Mesothelial cell of epicardium (in vitro differentiated cells): ENCODE results near the gene SLC10A6. TPM values are rescaled to one million over a fixed set of nuclear protein-coding genes. Genes with fewer than 3 reads are reported as not detected.
"Not testable (repeated sequence)": the region's sequence is repeated elsewhere in the genome, so short reads cannot be mapped to it uniquely, and the experiment has no call there.

Source experiments
- DNase-seq, 2 experiments: peaks; one replicate each; pipeline ENCODE4 v3.0.0; 2021; ENCODE audit warnings: low spot score in 2 of 2; ENCODE audit not compliant: unreplicated experiment in 2 of 2
- H3K27ac Mint-ChIP-seq: 2 replicates; pipeline ENCODE4 v1.8.0; 2021; ENCODE audit warnings: mixed read lengths
- H3K27me3 Mint-ChIP-seq: 2 replicates; pipeline ENCODE4 v1.8.0; 2021; ENCODE audit warnings: low read depth, mixed read lengths
- H3K36me3 Mint-ChIP-seq: 2 replicates; pipeline ENCODE4 v1.8.0; 2021; ENCODE audit warnings: mixed read lengths
- H3K4me1 Mint-ChIP-seq: 2 replicates; pipeline ENCODE4 v1.8.0; 2021; ENCODE audit warnings: mixed read lengths
- H3K4me3 Mint-ChIP-seq: 2 replicates; pipeline ENCODE4 v1.8.0; 2021; ENCODE audit warnings: mild to moderate bottlenecking, moderate library complexity, mixed read lengths
- H3K9me3 Mint-ChIP-seq: 2 replicates; pipeline ENCODE4 v1.8.0; 2021; ENCODE audit warnings: mixed read lengths
- total RNA-seq: library from RNA; stranded (reverse); gene quantifications from 3 replicates; pipeline ENCODE4 v1.2.1, GENCODE V29; 2021
- TF ChIP-seq, protein P1 (sequence below): fragments of 200-600 bp; sonication (generic); IDR thresholded peaks from one replicate; pipeline ENCODE4 v1.5.0; 2021; ENCODE audit warnings: antibody characterized with exemption; ENCODE audit not compliant: unreplicated experiment

The SLC10A6 gene
- total RNA-seq, 1 donor from 2014 or later, result not detected

DNA sequence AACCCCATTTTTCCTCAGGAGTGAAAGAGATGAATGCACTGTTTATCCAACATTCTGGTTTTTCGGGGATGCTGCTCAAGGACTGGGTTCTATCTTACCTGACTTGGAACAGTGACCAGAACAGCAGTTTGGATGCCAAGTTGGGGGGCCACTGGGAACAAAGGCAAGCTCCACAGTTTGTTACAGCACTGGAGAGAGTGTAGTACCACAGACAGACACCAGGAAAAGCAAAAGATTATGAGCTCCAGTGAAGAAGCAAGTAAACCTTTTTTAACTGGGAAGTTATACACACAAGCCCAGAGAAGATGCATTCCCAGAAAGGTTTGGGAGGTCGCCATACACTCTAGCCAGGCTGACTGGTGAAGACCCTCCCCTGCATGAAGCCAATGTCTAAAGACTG lies 29.5 kb upstream of the SLC10A6 start:
- Mint-ChIP-seq H3K27ac (no peak overlapping the region), H3K36me3 (peaks cover 12% of the 10 kb centered on the region), H3K4me3 (no peak overlapping the region), H3K27me3 (no peaks in the 10 kb centered on the region), H3K4me1 (no peaks in the 10 kb centered on the region), H3K9me3 (peaks cover 22% of the 10 kb centered on the region)
- DNase-seq, result no peak
- TF ChIP-seq, protein P1, sequence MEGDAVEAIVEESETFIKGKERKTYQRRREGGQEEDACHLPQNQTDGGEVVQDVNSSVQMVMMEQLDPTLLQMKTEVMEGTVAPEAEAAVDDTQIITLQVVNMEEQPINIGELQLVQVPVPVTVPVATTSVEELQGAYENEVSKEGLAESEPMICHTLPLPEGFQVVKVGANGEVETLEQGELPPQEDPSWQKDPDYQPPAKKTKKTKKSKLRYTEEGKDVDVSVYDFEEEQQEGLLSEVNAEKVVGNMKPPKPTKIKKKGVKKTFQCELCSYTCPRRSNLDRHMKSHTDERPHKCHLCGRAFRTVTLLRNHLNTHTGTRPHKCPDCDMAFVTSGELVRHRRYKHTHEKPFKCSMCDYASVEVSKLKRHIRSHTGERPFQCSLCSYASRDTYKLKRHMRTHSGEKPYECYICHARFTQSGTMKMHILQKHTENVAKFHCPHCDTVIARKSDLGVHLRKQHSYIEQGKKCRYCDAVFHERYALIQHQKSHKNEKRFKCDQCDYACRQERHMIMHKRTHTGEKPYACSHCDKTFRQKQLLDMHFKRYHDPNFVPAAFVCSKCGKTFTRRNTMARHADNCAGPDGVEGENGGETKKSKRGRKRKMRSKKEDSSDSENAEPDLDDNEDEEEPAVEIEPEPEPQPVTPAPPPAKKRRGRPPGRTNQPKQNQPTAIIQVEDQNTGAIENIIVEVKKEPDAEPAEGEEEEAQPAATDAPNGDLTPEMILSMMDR, result peak; percentile 26

- Mint-ChIP-seq H3K27me3 (no peaks in the 10 kb centered on the region), H3K4me1 (no peaks in the 10 kb centered on the region), H3K27ac (no peak overlapping the region), H3K36me3 (peaks cover 12% of the 10 kb centered on the region), H3K9me3 (peaks cover 22% of the 10 kb centered on the region), H3K4me3 (no peak overlapping the region)
- TF ChIP-seq, protein P1, result no peak
- no peak for DNase-seq
These were observed 27.9 kb upstream of the SLC10A6 start for GRCh38 chr4:86876894-86877685.

DNA sequence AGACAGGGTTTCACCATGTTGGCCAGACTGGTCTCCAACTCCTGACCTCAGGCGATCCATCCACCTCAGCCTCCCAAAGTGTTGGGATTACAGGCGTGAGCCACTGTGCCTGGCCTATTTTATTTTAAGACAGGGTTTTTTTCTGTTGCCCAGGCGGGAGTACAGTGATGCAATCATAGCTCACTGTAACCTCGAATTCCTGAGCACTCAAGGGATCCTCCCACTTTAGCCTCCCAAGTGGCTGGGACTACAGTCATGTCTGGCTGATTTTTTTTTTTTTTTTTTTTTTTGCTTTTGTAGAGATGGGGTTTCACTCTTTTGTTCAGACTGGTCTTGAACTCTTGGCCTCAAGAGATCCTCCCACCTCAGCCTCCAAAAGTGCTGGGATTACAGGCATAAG lies 26.3 kb upstream of the SLC10A6 start:
- H3K36me3 Mint-ChIP-seq, result peaks cover 11% of the 10 kb centered on the region
- not testable (repeated sequence) for H3K4me1 Mint-ChIP-seq, DNase-seq, H3K4me3 Mint-ChIP-seq, H3K27me3 Mint-ChIP-seq, H3K27ac Mint-ChIP-seq
- H3K9me3 Mint-ChIP-seq, result peaks cover 22% of the 10 kb centered on the region

DNA sequence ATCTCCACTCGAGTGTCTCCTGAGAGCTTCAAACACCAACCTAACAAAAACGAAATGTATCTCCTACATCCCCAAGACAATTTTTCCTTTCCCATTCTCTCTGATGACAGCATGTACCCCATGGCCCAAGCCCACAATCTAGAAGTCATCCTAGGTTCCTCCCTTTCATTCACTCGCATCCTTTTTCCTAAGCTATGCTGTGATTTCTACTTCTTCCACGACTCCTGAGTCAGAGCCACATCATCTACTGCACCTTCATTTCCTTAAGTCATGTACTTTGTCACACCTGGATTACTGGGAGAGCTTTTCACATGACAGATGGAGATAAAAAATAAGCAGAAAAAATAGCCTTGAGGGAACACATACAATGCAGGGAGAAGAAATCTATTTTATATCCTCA lies 23.0 kb upstream of the SLC10A6 start:
- TF ChIP-seq, protein P1, result no peak
- H3K27me3 Mint-ChIP-seq, result peaks cover 3% of the 10 kb centered on the region
- H3K4me3 Mint-ChIP-seq, result no peak overlapping the region
- no peaks in the 10 kb centered on the region for H3K36me3 Mint-ChIP-seq
- H3K27ac Mint-ChIP-seq, result no peak overlapping the region
- H3K4me1 Mint-ChIP-seq, result no peaks in the 10 kb centered on the region
- H3K9me3 Mint-ChIP-seq, result no peaks in the 10 kb centered on the region
- DNase-seq, result no peak

DNA sequence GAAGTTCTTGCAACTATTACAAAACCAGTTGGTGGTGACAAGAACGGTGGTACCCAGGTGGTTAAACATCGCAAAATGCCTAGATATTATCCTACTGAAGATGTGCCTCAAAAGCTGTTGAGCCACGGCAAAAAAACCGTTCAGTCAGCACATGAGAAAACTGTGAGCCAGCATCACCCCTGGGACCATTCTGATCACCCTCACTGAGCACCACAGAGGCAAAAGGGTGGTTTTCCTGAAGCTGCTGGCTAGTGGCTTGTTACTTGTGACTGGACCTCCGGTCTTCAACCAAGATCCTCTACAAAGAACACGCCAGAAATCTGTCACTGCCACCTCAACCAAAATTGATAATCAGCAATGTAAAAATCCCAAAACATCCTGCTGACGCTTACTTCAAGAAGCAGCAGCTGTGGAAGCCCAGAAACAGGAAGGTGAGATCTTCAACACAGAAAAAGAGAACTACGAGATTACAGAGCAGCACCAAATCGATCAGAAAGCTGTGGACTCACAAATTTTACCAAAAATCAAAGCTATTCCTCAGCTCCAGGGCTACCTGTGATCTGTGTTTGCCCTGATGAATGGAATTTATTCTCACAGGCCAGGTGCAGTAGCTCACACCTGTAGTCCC lies 21.4 kb upstream of the SLC10A6 start:
- TF ChIP-seq, protein P1, result no peak
- Mint-ChIP-seq H3K27me3 (peaks cover 3% of the 10 kb centered on the region), H3K9me3 (no peaks in the 10 kb centered on the region), H3K36me3 (no peaks in the 10 kb centered on the region), H3K4me3 (no peak overlapping the region), H3K4me1 (no peaks in the 10 kb centered on the region), H3K27ac (no peak overlapping the region)
- DNase-seq, result no peak

GRCh38 chr4:86857341-86858052 lies 8.3 kb upstream of the SLC10A6 start:
- H3K4me1 Mint-ChIP-seq, result peaks cover 20% of the 10 kb centered on the region
- peaks cover 5% of the 10 kb centered on the region for H3K9me3 Mint-ChIP-seq
- no peaks in the 10 kb centered on the region for H3K27me3 Mint-ChIP-seq
- no peak for DNase-seq
- no peaks in the 10 kb centered on the region for H3K36me3 Mint-ChIP-seq
- no peak overlapping the region for H3K4me3 Mint-ChIP-seq
- H3K27ac Mint-ChIP-seq, result no peak overlapping the region
- TF ChIP-seq, protein P1, result no peak
